Gastroesophageal sphincter (tissue), 4 donors: Measurements from ENCODE around the gene OR10A5. TPM values are rescaled to one million over a fixed set of nuclear protein-coding genes. Genes with fewer than 3 reads are reported as not detected.

Source experiments
- ATAC-seq: fragments of 150-250 bp; one replicate; pipeline ENCODE4 v1.9.1; 2016; ENCODE audit warnings: mild to moderate bottlenecking, moderate library complexity
- H3K27ac ChIP-seq, 4 donors: fragments of 200-600 bp; sonication (generic) in 3 of 4; 1 replicate in 3 of 4; 2 replicates in 1 of 4; pipeline ENCODE4 v1.5.1; 2016 to 2019
- H3K27me3 ChIP-seq: fragments of 200-600 bp; sonication (generic); one replicate; pipeline ENCODE4 v1.5.1; 2019
- H3K36me3 ChIP-seq, 2 donors: fragments of 200-600 bp; sonication (generic); one replicate each; pipeline ENCODE4 v1.5.1; 2019; ENCODE audit warnings: control low read depth in 1 of 2
- H3K4me1 ChIP-seq, 3 donors: fragments of 200-600 bp; sonication (generic); 1 replicate in 2 of 3; 2 replicates in 1 of 3; pipeline ENCODE4 v1.5.1; 2016 to 2019; ENCODE audit warnings: control low read depth in 2 of 3
- H3K4me3 ChIP-seq, 2 donors: fragments of 200-600 bp; sonication (generic); one replicate each; pipeline ENCODE4 v1.5.1; 2019; ENCODE audit warnings: mild to moderate bottlenecking in 1 of 2, moderate library complexity in 1 of 2
- H3K9me3 ChIP-seq, 3 donors: fragments of 200-600 bp; sonication (generic); one replicate each; pipeline ENCODE4 v1.5.1; 2017 to 2019; ENCODE audit warnings: control low read depth in 2 of 3
- EP300 ChIP-seq: sonication (generic); formaldehyde crosslinking; IDR thresholded peaks from one replicate; pipeline ENCODE4 v1.6.1; 2017; ENCODE audit warnings: antibody characterized with exemption, mild to moderate bottlenecking
- POLR2A ChIP-seq, 2 donors: fragments of 450-650 bp; IDR thresholded peaks; one replicate each; pipeline ENCODE4 v1.6.1; 2017; ENCODE audit warnings: antibody characterized with exemption in 2 of 2, mild to moderate bottlenecking in 2 of 2, moderate library complexity in 1 of 2
- POLR2AphosphoS5 ChIP-seq: sonication (generic); formaldehyde crosslinking; IDR thresholded peaks from one replicate; pipeline ENCODE4 v1.6.1; 2017; ENCODE audit warnings: antibody characterized with exemption
- WGBS, 2 donors: methylation state at CpG; one replicate each; pipeline ENCODE4 v1.1.5; 2018; ENCODE audit warnings: low coverage in 1 of 2; 5-methylcytosine and 5-hydroxymethylcytosine counted together
- total RNA-seq, 4 donors: library from RNA; depleted of rRNA; stranded (reverse); fragments of >200 nt; gene quantifications; one replicate each; pipeline ENCODE4 v1.1.0, GENCODE V29; 2016
- TF ChIP-seq, protein P1 (sequence below), 4 experiments: fragments of 200-600 bp in 2 of 4; fragments of 450-650 bp in 2 of 4; sonication (generic) in 1 of 4; IDR thresholded peaks; one replicate each; pipeline ENCODE4 v1.5.1; 2017 to 2019; ENCODE audit warnings: antibody characterized with exemption in 4 of 4, mild to moderate bottlenecking in 2 of 4, moderate library complexity in 2 of 4

OR10A5 gene
- total RNA-seq, 4 donors from 2014 or later, result not detected

DNA sequence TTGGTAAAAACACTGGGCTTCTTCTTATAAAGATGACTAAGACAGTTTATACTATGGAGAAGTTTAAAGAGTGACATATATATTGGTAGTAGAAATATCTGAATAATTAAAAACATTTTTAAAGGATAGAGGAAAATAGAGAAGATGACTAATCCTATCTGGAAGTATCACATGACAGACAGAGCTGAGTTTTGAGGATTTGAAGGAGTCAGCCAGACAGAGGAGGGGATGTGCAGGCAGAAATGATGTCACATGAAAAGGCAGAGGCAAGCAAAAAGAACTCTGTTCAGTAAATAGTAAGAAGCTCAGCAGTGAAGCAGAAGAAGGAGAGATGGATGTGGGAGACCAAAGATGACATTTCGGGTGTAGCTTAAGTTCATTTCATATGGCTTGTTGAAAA, 19.0 kb downstream of the OR10A5 start:
- H3K9me3 ChIP-seq, result no peaks in the 10 kb centered on the region
- TF ChIP-seq POLR2AphosphoS5 (no peak), EP300 (no peak), POLR2A (IDR thresholded peaks at IDR 0.05) (no peak)
- TF ChIP-seq, protein P1, sequence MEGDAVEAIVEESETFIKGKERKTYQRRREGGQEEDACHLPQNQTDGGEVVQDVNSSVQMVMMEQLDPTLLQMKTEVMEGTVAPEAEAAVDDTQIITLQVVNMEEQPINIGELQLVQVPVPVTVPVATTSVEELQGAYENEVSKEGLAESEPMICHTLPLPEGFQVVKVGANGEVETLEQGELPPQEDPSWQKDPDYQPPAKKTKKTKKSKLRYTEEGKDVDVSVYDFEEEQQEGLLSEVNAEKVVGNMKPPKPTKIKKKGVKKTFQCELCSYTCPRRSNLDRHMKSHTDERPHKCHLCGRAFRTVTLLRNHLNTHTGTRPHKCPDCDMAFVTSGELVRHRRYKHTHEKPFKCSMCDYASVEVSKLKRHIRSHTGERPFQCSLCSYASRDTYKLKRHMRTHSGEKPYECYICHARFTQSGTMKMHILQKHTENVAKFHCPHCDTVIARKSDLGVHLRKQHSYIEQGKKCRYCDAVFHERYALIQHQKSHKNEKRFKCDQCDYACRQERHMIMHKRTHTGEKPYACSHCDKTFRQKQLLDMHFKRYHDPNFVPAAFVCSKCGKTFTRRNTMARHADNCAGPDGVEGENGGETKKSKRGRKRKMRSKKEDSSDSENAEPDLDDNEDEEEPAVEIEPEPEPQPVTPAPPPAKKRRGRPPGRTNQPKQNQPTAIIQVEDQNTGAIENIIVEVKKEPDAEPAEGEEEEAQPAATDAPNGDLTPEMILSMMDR (IDR thresholded peaks at IDR 0.05), result no peak
- no peaks in the 10 kb centered on the region for H3K27me3 ChIP-seq
- WGBS, 2 donors, result 85 to 86% methylated on average over 1 of the region's 1 CpG
- no peak for ATAC-seq
- H3K36me3 ChIP-seq, result no peaks in the 10 kb centered on the region
- no peak overlapping the region for H3K27ac ChIP-seq
- H3K4me3 ChIP-seq, result no peak overlapping the region
- H3K4me1 ChIP-seq, result no peaks in the 10 kb centered on the region

DNA sequence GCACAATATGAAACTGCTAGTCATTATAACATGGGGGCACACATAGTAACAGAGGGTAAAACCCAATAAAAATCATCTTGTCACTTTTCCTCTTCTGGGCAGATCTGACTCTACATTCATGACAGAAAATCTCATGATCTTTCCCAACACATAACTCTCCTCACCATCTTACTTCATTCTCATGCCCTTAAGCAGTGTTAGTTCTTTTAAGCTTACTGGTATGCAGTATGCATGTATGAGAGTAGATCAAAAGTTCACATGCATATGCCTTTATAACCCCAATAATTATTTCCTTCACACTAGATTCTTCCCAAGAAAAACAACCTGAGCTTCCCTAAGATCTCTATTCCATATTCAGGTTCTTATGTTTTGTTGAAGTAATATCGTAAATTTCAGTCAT, 25.8 kb downstream of the OR10A5 start:
- no peak overlapping the region for H3K4me3 ChIP-seq
- ATAC-seq, result no peak
- no peaks in the 10 kb centered on the region for H3K36me3 ChIP-seq
- no peaks in the 10 kb centered on the region for H3K4me1 ChIP-seq
- H3K9me3 ChIP-seq, result no peaks in the 10 kb centered on the region
- TF ChIP-seq, protein P1 (IDR thresholded peaks at IDR 0.05), result no peak
- TF ChIP-seq EP300, result no peak
- TF ChIP-seq POLR2AphosphoS5, result no peak
- TF ChIP-seq POLR2A (IDR thresholded peaks at IDR 0.05), result no peak
- WGBS, 2 donors, result 87 to 100% methylated on average over 1 of the region's 1 CpG
- no peaks in the 10 kb centered on the region for H3K27me3 ChIP-seq
- H3K27ac ChIP-seq, result no peak overlapping the region

DNA sequence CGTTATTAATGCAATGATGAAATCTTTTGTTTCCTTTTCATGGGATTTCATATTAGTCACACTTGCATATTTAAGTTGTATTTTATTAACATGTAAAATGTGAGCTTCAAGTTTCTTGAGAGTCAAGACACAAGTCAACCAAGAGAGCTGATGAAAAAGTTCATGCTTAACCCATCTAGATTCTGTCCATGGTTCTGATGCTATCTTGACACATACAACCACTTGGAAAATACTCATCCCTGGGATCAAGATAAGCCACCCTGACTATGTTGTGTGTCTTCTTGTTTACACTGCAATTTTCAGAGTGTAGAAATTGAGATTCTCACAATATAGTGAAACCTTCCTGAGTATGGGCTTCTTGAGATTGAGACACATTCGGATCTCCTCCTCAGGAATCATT, 30.3 kb downstream of the OR10A5 start:
- H3K27me3 ChIP-seq, result no peaks in the 10 kb centered on the region
- no peak overlapping the region for H3K4me3 ChIP-seq
- ATAC-seq, result no peak
- H3K27ac ChIP-seq, result no peak overlapping the region
- no peaks in the 10 kb centered on the region for H3K4me1 ChIP-seq
- WGBS, 2 donors, result 86 to 92% methylated on average over 2 of the region's 2 CpGs
- TF ChIP-seq POLR2AphosphoS5 (no peak), POLR2A (IDR thresholded peaks at IDR 0.05) (no peak), EP300 (no peak)
- TF ChIP-seq, protein P1 (IDR thresholded peaks at IDR 0.05), result no peak
- H3K36me3 ChIP-seq, result no peaks in the 10 kb centered on the region
- H3K9me3 ChIP-seq, result peaks cover 0 to 5% (median 0%) of the 10 kb centered on the region in 3 donors

DNA sequence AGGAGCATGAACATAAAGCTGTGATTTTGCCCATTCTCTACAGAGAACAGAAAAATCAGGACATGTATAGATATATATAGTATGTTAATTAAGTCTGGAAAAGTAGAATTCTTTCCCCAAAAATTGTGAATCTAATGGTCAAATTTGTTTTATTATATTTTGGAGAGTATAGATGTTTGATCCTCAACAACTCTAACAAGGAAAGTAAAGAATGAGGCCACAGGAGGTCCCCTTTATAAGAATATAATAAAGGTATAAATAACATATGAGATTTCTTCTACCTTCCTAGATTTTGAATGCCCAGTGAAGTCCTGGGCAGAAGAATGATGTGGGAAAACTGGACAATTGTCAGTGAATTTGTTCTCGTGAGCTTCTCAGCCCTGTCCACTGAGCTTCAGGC, 30.8 kb downstream of the OR10A5 start, which contains the start of gene OR10A4:
Gene OR10A4, plus strand, starts transcription at position 301 of the 400 bp plus-strand sequence. Its CDS starts 23 bp downstream, at position 324.
- Histone ChIP-seq H3K4me3 (no peak within 1 kb of the TSS), H3K27ac (no peak within 1 kb of the TSS), H3K27me3 (no peaks in the 10 kb centered on the region), H3K4me1 (no peaks in the 10 kb centered on the region), H3K36me3 (no peaks in the 10 kb centered on the region), H3K9me3 (peaks cover 0 to 5% (median 0%) of the 10 kb centered on the region in 3 donors)
- TF ChIP-seq POLR2A (IDR thresholded peaks at IDR 0.05) (no peak), POLR2AphosphoS5 (no peak), EP300 (no peak)
- TF ChIP-seq, protein P1 (IDR thresholded peaks at IDR 0.05), result no peak
- 83 to 88% methylated on average over 1 of the region's 1 CpG for WGBS, 2 donors
- no peak for ATAC-seq

DNA sequence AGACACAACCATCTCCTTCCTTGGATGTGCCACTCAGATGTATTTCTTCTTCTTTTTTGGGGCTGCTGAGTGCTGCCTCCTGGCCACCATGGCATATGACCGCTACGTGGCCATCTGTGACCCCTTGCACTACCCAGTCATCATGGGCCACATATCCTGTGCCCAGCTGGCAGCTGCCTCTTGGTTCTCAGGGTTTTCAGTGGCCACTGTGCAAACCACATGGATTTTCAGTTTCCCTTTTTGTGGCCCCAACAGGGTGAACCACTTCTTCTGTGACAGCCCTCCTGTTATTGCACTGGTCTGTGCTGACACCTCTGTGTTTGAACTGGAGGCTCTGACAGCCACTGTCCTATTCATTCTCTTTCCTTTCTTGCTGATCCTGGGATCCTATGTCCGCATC, 31.4 kb downstream of the OR10A5 start:
- TF ChIP-seq POLR2A (IDR thresholded peaks at IDR 0.05), result no peak
- TF ChIP-seq, protein P1 (IDR thresholded peaks at IDR 0.05), result no peak
- TF ChIP-seq EP300, result no peak
- TF ChIP-seq POLR2AphosphoS5, result no peak
- WGBS, 2 donors, result 81 to 87% methylated on average over 3 of the region's 3 CpGs
- H3K27me3 ChIP-seq, result no peaks in the 10 kb centered on the region
- peaks cover 0 to 5% (median 0%) of the 10 kb centered on the region in 3 donors for H3K9me3 ChIP-seq
- no peak for ATAC-seq
- H3K4me3 ChIP-seq, result no peak overlapping the region
- no peaks in the 10 kb centered on the region for H3K4me1 ChIP-seq
- H3K36me3 ChIP-seq, result no peaks in the 10 kb centered on the region
- no peak overlapping the region for H3K27ac ChIP-seq
